ENCODE results near the gene DEFB108B.
"Not testable (repeated sequence)": the region's sequence is repeated elsewhere in the genome, so short reads cannot be mapped to it uniquely, and the experiment has no call there.

DNA sequence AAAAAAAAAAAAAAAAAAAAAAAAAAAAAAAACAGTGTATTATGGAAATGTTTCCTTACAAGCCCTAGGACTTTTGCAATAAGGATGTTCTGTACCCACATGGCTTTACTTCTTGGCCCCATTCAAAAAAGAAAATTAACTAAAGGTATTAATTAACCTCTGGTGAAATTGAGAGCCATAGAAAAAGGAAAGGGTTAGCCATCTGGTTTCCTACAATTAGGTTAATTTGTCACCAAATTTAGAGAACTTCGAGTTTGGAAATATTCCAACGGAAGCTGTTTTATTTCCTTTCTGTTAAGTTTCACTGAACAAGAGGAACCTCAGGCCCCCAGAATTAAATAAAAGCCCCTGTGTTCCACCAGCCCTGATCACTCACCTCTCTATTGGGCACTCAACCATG is 22.9 kb downstream of the DEFB108B start:
- TF ChIP-seq ZMAT4, USF1, JUN, CREM, NR1H2 (CRISPR knock-in tag; IDR thresholded peaks at IDR 0.05): not testable (repeated sequence)
- TF ChIP-seq, protein P1, sequence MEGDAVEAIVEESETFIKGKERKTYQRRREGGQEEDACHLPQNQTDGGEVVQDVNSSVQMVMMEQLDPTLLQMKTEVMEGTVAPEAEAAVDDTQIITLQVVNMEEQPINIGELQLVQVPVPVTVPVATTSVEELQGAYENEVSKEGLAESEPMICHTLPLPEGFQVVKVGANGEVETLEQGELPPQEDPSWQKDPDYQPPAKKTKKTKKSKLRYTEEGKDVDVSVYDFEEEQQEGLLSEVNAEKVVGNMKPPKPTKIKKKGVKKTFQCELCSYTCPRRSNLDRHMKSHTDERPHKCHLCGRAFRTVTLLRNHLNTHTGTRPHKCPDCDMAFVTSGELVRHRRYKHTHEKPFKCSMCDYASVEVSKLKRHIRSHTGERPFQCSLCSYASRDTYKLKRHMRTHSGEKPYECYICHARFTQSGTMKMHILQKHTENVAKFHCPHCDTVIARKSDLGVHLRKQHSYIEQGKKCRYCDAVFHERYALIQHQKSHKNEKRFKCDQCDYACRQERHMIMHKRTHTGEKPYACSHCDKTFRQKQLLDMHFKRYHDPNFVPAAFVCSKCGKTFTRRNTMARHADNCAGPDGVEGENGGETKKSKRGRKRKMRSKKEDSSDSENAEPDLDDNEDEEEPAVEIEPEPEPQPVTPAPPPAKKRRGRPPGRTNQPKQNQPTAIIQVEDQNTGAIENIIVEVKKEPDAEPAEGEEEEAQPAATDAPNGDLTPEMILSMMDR (IDR thresholded peaks at IDR 0.05), result not testable (repeated sequence)
- TF ChIP-seq, protein P2, sequence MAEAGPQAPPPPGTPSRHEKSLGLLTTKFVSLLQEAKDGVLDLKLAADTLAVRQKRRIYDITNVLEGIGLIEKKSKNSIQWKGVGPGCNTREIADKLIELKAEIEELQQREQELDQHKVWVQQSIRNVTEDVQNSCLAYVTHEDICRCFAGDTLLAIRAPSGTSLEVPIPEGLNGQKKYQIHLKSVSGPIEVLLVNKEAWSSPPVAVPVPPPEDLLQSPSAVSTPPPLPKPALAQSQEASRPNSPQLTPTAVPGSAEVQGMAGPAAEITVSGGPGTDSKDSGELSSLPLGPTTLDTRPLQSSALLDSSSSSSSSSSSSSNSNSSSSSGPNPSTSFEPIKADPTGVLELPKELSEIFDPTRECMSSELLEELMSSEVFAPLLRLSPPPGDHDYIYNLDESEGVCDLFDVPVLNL (CRISPR knock-in tag; IDR thresholded peaks at IDR 0.05; ENCODE audit: borderline replicate concordance, low read depth), result not testable (repeated sequence)
- TF ChIP-seq, protein P3, sequence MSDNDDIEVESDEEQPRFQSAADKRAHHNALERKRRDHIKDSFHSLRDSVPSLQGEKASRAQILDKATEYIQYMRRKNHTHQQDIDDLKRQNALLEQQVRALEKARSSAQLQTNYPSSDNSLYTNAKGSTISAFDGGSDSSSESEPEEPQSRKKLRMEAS (CRISPR knock-in tag; IDR thresholded peaks at IDR 0.05), result not testable (repeated sequence)
- TF ChIP-seq, protein P4, sequence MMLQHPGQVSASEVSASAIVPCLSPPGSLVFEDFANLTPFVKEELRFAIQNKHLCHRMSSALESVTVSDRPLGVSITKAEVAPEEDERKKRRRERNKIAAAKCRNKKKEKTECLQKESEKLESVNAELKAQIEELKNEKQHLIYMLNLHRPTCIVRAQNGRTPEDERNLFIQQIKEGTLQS (CRISPR knock-in tag; conservative IDR thresholded peaks at IDR 0.05), result not testable (repeated sequence)
